ENCODE results near the gene MS4A15.
"Not testable (repeated sequence)": the region's sequence is repeated elsewhere in the genome, so short reads cannot be mapped to it uniquely, and the experiment has no call there.

MS4A15 gene

DNA sequence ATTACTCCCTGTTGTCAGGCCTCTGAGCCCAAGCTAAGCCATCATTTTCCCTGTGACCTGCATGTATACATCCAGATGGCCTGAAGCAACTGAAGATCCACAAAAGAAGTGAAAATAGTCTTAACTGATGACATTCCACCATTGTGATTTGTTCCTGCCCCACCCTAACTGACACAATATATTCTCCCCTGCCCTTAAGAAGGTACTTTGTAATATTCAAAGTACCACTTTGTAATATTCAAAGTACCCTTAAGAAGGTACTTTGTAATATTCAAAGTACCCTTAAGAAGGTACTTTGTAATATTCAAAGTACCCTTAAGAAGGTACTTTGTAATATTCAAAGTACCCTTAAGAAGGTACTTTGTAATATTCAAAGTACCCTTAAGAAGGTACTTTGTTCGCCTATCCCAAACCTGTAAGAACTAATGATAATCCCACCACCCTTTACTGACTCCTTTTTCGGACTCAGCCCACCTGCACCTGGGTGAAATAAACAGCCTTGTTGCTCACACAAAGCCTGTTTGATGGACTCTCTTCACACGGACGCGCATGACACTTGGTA, 67.2 kb downstream of the MS4A15 start:
- not testable (repeated sequence) for H3K27me3 ChIP-seq (ENCODE audit: control insufficient read depth in 1 of 2, insufficient read depth in 2 of 2, low read length in 2 of 2)

DNA sequence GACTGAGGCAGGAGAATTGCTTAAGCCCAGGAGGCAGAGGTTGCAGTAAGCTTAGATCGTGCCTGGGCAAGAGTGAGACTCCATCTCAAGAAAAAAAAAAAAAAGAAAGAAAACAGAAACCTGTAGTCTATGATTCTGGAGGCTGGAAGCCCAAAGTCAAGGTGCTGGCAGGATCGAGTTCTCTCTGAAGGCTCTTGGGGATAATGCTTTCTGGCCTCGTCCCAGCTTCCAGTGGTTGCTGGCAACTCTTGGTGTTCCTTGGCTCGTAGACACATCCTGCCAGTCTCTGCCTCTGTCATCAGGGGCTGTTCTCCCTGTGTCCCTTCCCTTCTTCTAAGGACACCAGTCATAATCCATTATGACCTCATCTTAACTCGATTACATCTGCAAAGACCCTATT, 68.5 kb downstream of the MS4A15 start:
- Histone ChIP-seq H3K36me3 (ENCODE audit: control insufficient read depth in 2 of 2, insufficient read depth in 2 of 2, low read length in 2 of 2) (no peaks in the 10 kb centered on the region), H3K9ac (ENCODE audit: low read length in 2 of 2) (no peak overlapping the region), H3K27me3 (ENCODE audit: control insufficient read depth in 1 of 2, insufficient read depth in 2 of 2, low read length in 2 of 2) (no peaks in the 10 kb centered on the region), H3K27ac (ENCODE audit: low read length) (no peak overlapping the region), H3K4me3 (ENCODE audit: low read length in 2 of 2) (no peak overlapping the region), H3K9me3 (ENCODE audit: control insufficient read depth in 2 of 2, low read length in 2 of 2) (no peaks in the 10 kb centered on the region), H3K4me1 (ENCODE audit: control insufficient read depth, insufficient read depth, low read length) (no peaks in the 10 kb centered on the region)

More for the DNA sequence above, 67.2 kb downstream of the MS4A15 start:
- not testable (repeated sequence) for H3K9me3 ChIP-seq (ENCODE audit: control insufficient read depth in 2 of 2, low read length in 2 of 2); H3K36me3 ChIP-seq (ENCODE audit: control insufficient read depth in 2 of 2, insufficient read depth in 2 of 2, low read length in 2 of 2); H3K4me3 ChIP-seq (ENCODE audit: low read length in 2 of 2); H3K4me1 ChIP-seq (ENCODE audit: control insufficient read depth, insufficient read depth, low read length); H3K27ac ChIP-seq (ENCODE audit: low read length); H3K9ac ChIP-seq (ENCODE audit: low read length in 2 of 2)

DNA sequence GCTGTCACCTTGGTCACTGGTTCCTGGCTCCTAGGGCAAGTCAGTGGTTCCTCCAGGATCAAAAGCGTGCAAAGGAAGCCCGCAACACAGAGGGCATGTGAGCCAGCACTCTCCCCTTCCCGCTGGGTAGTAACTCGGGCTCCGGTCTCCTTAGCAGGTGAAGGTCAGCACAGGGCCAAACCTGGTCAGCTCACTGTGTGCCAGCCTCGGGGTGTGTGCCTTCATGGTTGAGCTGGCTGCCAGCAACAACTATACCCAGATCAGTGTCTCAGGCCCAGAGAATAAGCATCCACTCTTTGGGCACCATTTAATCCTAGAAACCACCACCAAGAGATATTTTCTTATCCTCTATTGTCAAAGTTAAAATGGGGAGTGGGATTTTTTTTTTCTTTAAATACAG, 69.1 kb downstream of the MS4A15 start:
- Histone ChIP-seq H3K27ac (ENCODE audit: low read length) (no peak overlapping the region), H3K9me3 (ENCODE audit: control insufficient read depth in 2 of 2, low read length in 2 of 2) (no peaks in the 10 kb centered on the region), H3K9ac (ENCODE audit: low read length in 2 of 2) (no peak overlapping the region), H3K4me3 (ENCODE audit: low read length in 2 of 2) (no peak overlapping the region), H3K4me1 (ENCODE audit: control insufficient read depth, insufficient read depth, low read length) (no peaks in the 10 kb centered on the region), H3K27me3 (ENCODE audit: control insufficient read depth in 1 of 2, insufficient read depth in 2 of 2, low read length in 2 of 2) (no peaks in the 10 kb centered on the region), H3K36me3 (ENCODE audit: control insufficient read depth in 2 of 2, insufficient read depth in 2 of 2, low read length in 2 of 2) (no peaks in the 10 kb centered on the region)
